ENCODE measurements around the gene SCN5A.

SCN5A gene

GRCh38 chr3:38556640-38557358, 92.7 kb downstream of the SCN5A start:
- DNase-seq: no peak

- DNase-seq: no peak
Measured at GRCh38 chr3:38555926-38556325, 93.6 kb downstream of the SCN5A start.

GRCh38 chr3:38555149-38555840, 94.2 kb downstream of the SCN5A start:
- no peak for DNase-seq

- DNase-seq: no peak
Measured at GRCh38 chr3:38554127-38554827, 95.2 kb downstream of the SCN5A start.

GRCh38 chr3:38553071-38553470, 96.4 kb downstream of the SCN5A start:
- no peak for DNase-seq

- no peak for DNase-seq
Measured at GRCh38 chr3:38552364-38552763, 97.1 kb downstream of the SCN5A start.

- DNase-seq: no peak
Measured at GRCh38 chr3:38551026-38551832, 98.3 kb downstream of the SCN5A start.

- DNase-seq: no peak
Measured at GRCh38 chr3:38549957-38550840, 99.3 kb downstream of the SCN5A start.

GRCh38 chr3:38549486-38549885, 100.0 kb downstream of the SCN5A start:
- no peak for DNase-seq

GRCh38 chr3:38549082-38549481, 100.4 kb downstream of the SCN5A start:
- no peak for DNase-seq

GRCh38 chr3:38548154-38548931, 101.1 kb downstream of the SCN5A start:
- no peak for DNase-seq

GRCh38 chr3:38545983-38546382, 103.5 kb downstream of the SCN5A start:
- DNase-seq: no peak

- DNase-seq: no peak
Measured at GRCh38 chr3:38545550-38545949, 103.9 kb downstream of the SCN5A start.

GRCh38 chr3:38544926-38545325, 104.6 kb downstream of the SCN5A start:
- DNase-seq: no peak

GRCh38 chr3:38543586-38543985, 105.9 kb downstream of the SCN5A start:
- no peak for DNase-seq

- DNase-seq: no peak
Measured at GRCh38 chr3:38542401-38543298, 106.8 kb downstream of the SCN5A start.

- no peak for DNase-seq
Measured at GRCh38 chr3:38541806-38542205, 107.7 kb downstream of the SCN5A start.

GRCh38 chr3:38538773-38539353, 110.6 kb downstream of the SCN5A start:
- no peak for DNase-seq

GRCh38 chr3:38536671-38537070, 112.8 kb downstream of the SCN5A start:
- no peak for DNase-seq

- DNase-seq: no peak
Measured at GRCh38 chr3:38534604-38535003, 114.9 kb downstream of the SCN5A start.

All from DMS79 (cell line).